NCI-H128 (cell line): ENCODE data around the gene CHCHD1.
"Not testable (repeated sequence)": the region's sequence is repeated elsewhere in the genome, so short reads cannot be mapped to it uniquely, and the experiment has no call there.

Experiments
- DNase-seq: peaks from one replicate; lab custom pipeline; 2025; ENCODE audit not compliant: unreplicated experiment; lab: John Stamatoyannopoulos, UW

Gene CHCHD1

DNA sequence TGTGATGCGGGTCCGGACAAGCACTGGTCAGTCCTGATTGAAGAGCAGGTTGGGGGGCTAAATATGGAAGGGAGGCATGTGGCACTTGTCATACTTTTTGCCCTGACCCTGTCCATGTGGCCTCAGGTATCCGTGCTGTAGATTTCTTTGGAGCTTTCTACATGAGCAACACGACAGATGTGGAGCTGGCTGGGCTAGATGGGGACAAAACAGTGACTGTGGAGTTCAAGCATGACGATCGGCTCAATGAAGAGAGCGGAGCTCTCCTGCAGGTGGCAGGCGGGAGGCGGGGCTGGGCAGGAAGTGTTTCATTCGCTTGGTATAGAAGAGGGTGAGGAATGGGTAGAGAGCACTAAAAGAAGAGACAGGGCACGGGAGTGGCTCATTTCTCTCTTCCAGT lies 13.0 kb upstream of the CHCHD1 start:
- no peak for DNase-seq

DNA sequence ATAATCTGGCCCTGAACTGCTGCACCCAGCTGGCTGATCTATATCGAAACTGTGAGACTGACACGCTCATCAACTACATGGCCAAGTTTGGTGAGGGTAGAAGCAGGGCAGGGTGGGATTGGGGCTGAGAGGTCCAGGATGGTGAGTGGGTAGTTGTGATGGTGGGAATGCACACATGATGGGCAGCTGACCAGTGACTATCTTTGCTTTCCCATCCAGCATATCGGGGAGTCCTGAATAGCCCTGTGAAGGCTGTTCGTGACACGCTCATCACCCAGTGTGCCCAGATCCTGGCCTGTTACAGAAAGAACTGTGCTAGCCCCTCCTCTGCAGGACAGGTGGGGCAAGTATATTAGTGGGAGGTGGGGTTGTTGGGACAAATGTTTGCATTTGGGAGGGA lies 12.5 kb upstream of the CHCHD1 start:
- DNase-seq, result no peak

DNA sequence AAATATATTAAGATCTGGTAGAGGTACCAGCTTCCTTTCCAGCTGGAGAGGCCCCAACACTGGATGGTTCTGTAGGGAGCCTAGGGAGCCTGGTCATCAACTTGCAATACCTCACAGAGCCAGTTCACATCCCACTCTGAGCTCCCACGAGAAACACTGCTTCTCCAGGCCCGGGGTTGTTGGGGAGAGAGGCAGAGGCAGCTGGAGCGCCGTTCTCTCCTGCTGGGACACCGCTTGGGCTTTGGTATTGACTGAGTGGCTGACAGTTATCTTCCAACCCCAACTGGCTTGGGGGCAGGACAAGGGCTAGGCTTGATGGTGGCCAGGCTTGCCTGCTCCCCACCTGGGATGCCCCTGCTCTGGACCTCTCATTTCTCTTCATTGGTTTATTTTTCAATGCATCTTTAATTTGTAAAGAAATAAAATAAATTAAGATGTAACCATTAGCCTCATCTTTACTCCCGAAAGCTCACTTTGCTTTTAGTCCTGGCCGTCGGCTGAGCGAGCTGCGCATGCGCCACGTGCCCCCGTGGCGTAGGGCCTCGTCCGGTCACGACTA lies 10.0 kb upstream of the CHCHD1 start:
- DNase-seq, result peak; percentile 21

DNA sequence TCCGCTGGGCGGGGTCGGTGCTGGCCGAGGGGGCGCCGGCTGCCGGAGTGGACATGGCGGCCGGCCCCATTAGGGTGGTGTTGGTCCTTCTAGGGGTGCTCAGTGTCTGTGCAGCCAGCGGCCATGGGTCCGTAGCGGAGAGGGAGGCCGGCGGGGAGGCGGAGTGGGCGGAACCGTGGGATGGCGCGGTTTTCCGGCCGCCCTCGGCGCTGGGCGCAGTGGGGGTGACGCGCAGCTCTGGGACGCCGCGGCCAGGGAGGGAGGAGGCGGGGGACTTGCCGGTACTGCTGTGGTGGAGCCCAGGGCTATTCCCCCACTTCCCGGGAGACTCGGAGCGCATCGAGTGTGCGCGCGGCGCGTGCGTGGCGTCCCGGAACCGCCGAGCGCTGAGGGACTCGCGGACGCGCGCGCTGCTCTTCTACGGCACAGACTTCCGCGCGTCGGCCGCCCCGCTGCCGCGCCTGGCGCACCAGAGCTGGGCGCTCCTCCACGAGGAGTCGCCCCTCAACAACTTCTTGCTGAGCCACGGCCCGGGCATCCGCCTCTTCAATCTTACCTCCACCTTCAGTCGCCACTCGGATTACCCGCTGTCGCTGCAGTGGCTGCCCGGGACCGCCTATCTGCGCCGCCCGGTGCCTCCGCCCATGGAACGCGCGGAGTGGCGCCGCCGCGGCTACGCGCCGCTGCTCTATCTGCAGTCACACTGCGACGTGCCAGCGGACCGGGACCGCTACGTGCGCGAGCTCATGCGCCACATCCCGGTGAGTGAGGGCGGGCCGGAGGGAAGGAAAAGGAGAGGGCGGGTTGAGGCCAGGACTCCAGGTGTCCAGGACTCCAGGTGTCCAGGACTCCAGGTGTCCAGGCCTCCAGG lies 9.3 kb upstream of the CHCHD1 start:
- DNase-seq, result peak; percentile 27

DNA sequence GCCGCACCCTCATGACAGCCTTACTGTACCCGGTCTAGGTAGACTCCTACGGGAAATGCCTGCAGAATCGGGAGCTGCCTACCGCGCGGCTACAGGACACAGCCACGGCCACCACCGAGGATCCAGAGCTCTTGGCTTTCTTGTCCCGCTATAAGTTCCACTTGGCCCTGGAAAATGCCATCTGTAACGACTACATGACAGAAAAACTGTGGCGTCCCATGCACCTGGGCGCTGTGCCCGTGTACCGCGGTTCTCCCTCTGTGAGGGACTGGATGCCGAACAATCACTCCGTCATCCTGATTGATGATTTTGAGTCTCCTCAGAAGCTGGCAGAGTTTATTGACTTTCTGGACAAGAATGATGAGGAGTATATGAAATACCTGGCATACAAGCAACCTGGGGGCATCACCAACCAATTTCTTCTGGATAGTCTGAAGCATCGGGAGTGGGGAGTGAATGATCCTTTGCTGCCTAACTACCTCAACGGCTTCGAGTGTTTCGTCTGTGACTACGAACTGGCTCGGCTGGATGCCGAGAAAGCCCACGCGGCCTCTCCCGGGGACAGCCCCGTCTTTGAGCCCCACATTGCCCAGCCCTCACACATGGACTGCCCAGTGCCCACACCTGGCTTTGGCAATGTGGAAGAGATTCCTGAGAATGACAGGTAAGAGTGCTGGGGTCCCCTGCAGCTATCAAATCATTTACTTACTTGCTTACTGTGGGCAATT lies 8.5 kb upstream of the CHCHD1 start:
- DNase-seq, result peak; percentile 5

DNA sequence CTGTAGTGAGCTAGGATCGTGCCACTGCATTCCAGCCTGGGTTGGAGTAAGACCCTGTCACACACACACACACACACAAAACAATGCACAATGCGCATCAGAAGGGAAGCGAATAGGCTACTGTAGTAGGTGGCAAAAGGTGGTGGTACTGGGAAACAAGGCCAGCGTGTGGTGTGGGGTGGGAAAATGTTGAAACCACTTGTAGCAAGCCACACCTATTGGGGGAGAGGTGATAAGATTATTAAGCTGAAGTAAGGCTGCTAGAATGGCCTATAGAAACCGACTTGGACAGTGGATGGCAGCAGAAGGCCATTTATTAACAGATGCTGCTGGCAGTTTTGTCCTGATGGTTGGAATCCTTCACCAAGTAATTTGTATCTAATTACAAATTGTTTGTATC lies 7.2 kb upstream of the CHCHD1 start:
- DNase-seq, result no peak

DNA sequence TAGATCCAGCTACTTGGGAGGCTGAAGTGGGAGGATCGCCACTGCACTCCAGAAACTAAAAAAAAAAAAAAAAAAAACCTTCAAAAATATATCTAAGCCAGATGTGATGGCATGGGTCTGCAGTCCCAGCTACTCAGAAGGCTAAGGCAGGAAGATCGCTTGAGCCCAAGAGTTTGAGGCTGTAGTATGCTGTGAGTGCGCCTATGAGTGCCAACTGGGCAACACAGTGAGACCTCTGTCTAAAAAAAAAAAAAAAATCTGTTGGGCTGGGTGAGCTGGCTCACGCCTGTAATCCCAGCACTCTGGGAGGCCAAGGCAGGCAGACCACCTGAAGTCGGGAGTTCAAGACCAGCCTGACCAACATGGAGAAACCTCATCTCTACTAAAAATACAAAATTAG lies 2.8 kb upstream of the CHCHD1 start:
- DNase-seq, result no peak

DNA sequence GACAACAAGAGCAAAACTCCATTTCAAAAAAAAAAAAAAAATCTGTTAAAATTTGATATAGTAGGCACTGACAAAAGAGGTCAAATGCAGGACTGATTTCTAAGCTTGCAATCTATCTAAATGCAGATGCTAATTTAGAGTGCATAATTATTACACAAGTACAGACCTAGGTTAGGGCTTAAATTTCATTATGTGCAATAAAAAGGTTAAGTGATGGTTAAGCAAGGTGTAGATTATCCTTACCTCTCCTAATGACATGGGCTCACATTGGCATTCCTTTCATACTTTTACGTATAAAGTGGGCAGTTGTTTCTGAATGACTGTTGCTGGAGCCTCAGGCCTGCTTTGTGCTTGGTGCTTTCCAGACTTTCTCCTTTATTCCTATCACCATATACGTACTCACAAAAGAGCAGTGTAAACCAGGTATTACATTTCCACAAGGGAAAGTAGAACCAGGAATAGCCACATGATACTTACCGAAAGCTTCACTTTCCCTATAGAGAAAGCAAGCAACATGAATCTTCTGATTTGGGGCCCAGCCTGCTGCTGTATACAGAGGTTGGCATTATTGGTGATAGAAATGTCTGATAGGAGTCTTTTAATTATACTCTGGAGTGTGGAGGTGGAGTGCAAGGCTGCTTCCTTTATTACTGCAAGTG lies 2.2 kb upstream of the CHCHD1 start:
- no peak for DNase-seq

DNA sequence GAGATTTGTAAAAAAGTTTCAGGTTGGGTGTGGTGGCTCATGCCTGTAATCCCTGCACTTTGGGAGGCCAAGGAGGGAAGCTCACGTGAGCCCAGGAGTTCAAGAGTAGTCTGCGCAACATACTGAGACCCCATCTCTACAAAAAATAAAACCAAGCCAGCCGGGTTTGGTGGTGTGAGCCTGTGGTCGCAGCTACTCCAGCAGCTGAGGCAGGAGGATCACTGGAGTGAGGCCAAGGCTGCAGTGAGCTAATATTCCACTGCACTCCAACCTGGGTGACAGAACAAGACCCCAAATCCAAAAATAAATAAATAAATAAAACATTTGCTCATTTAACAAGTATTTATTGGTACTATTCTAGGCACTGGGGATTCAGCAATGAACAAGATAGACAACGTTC lies 1.5 kb upstream of the CHCHD1 start:
- DNase-seq, result no peak

DNA sequence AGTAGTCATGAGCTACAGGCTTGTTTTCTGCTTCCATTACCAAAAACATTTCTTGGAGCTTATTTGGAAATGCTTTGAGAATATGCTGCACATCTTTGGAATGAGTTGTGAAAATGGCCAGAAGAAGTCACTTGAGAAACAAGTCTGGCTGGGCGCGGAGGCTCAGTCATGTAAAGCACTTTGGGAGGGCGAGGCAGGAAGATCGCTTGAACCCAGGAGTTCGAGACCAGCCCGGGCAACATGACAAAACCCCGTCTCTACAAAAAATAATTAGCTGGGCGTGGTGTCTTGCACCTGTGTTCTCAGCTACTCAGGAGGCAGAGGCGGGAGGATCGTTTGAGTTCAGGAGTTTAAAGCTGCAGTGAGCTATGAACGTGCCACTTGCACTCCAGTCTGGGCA lies 882 bp upstream of the CHCHD1 start:
- DNase-seq, result no peak

DNA sequence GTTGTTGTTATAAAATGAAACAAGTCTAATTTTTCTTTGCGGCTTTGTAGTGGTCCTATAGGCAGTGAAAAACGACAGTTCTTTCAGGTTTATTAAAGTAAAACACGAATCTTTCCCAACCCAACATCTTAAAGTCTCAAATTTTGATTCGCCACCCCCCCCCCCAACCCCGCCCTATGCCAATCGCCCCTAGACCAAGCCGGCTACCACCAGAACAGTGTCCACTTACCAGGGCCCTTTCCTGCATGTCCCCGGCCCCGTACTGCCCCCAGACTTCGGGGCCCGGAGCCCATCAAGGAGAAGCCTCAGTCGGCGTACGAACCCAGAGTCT lies 335 bp upstream of the CHCHD1 start:
- no peak for DNase-seq

DNA sequence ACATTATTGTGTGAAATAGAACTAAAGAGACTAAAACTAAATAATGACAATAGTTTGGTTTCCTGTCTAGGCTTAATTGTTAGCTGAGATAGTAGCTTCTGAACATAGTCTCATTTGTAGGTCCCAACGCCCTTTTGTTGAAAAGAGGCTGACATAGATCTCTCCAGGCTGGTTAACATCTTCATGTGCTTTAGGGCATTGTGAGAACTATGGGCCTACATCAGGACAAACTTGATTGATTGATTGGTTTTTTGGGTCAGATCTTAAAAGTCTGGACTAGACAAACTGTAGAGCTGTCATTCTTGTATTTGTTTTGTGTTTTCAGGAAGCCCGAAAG lies 869 bp downstream of the CHCHD1 start:
- DNase-seq, result no peak

DNA sequence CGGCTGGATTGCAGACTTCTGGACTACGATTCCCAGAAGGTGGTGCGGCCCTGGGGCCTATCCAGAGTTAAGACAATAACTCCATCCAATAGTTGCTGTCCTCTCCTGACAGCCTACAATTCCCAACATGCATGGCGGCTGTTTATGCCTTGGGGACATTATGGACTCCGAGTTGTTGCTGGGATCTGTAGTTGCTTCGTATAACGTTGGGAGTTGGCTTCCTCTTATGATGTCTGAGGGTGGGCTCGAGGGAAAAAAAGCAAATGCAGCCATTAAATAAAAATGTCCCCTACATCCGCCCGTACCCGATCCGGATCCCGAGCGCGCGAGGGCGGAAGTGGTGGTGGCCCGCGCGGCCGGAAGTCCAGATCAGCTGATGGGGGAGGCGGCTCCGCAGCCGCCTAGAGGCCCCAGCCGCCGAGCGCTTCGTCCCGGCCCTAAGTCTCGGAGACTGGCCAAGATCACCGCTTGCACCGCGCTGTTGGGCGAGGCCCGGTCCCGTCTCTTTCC lies 3.4 kb downstream of the CHCHD1 start, which contains the start of gene ZSWIM8:
TSS of gene ZSWIM8 (plus strand) at position 396 of the 510 bp plus-strand sequence. CDS start 273 bp downstream, outside the sequence.
- peak; percentile 66 for DNase-seq

DNA sequence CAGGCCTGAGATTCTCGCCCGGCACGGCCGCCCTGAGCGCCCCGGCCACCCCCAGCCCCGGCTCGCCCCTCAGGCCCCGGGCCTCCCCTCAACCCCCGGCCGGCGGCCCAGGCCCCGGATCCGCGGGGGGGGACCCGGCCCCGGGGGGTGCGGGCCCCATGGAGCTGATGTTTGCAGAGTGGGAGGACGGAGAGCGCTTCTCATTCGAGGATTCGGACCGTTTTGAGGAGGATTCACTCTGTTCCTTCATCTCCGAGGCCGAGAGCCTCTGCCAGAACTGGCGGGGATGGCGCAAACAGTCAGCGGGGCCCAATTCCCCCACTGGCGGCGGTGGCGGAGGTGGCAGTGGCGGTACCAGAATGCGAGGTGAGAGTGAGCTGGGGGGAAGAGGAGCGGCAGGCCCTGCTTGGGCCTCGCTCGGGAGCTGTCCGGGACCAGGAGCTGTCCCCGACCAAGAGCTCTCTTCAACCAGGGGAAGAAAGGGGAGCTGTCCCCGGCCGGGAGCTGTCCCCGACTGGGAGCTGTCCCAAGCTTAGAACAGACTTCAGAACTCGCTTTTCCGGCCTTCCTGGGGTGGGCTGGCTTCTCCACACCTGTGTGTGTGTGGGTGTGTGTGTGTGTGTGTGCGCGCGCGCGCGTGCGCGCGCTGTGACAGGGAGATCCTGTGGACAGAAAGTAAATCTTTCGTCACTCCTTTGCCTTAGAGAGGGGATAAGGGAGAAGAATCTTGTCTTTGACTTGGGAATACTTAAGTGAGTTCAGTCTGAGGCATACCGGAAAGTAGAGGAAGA lies 4.1 kb downstream of the CHCHD1 start:
- no peak for DNase-seq

DNA sequence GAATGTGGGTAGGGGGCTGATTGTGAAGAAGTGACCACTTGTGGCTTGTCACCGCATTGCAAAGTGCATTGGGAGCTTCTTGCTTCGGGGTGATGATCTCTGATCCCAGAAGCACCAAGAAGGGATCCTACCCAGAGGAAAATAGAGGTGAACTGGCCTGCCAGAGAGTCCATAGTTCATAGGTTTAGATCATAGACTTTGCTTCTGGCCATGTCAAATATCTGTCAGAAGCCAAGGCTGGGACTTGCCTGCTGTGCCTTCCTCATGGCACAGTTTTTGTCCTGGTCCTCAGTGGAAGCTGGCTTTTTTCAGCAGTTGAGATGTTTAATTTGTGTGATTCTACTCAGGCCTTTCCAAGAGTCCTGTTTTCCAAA lies 4.7 kb downstream of the CHCHD1 start:
- DNase-seq, result no peak

DNA sequence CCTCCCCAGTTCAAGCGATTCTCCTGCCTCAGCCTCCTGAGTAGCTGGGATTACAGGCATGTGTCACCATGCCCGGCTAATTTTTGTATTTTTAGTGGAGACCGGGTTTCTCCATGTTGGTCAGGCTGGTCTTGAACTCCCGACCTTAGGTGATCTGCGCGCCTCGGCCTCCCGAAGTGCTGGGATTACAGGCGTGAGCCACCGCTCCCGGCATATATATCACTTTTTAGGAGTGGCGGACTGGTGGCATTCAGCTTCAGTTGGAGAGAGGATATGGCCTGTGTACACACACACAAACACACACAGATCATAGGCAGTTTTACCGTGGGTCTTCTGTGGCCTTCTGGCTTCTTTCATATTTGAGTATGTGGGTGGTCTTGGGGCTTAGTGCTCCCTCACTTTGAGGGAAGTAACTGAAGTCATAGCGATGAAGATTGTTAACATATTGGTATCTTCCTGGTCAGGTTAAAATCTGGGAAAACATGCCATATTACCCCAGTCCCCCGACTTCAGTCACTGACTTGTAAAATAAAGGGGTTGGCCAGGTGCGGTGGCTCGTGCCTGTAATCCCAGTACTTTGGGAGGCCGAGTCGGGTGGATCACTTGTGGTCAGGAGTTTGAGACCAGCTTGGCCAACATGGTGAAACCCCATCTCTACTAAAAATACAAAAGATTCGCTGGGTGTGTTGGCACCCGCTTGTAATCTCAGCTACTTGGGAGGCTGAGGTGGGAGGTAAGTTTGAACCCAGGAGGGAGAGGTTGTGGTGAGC lies 5.4 kb downstream of the CHCHD1 start:
- DNase-seq, result not testable (repeated sequence)

DNA sequence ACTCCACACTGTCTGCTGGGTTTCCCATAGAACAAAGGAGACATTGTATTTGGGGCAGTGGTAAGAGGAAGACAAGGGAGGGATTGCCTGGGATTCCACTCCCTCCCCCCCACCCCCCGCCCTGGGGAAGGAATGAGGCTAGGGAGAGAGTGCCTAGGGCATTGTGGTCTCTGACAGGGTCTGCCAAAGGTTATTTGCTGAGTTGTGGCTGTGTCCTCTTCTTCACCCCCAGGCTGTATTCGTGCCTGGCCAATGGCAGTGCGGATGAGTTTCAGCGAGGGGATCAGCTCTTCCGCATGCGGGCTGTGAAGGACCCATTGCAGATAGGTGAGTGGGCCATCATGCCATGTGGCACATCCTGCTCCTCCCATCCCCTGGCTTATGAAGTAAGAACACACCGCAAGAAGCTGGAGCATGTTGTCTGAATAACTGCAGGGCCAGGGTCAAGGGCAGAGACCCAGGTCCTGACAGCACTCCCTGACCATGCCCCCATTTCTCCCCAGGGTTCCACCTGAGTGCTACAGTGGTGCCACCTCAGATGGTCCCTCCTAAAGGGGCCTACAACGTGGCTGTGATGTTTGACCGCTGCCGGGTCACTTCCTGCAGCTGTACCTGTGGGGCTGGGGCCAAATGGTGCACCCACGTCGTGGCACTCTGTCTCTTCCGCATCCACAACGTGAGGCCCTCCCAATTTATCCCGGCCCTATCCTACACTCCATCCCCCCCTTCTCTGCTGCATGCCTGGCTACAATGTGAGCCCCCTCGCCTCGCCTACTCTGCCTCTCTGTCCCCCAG lies 7.2 kb downstream of the CHCHD1 start:
- DNase-seq, result no peak

DNA sequence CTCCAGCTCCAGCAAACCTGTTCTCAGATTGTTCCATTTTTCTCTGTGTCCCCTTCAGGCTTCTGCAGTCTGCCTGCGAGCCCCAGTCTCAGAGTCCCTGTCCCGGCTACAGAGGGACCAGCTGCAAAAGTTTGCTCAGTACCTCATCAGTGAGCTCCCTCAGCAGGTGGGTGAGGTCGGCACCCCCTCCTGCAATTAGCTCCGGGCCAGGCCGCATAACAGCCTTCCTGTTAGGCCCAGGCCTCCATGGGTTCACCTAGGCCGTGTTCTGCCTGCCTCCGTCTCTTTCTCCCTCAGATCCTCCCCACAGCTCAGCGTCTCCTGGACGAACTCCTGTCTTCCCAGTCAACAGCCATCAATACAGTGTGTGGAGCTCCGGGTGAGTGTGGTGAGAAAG lies 7.8 kb downstream of the CHCHD1 start:
- DNase-seq, result no peak

DNA sequence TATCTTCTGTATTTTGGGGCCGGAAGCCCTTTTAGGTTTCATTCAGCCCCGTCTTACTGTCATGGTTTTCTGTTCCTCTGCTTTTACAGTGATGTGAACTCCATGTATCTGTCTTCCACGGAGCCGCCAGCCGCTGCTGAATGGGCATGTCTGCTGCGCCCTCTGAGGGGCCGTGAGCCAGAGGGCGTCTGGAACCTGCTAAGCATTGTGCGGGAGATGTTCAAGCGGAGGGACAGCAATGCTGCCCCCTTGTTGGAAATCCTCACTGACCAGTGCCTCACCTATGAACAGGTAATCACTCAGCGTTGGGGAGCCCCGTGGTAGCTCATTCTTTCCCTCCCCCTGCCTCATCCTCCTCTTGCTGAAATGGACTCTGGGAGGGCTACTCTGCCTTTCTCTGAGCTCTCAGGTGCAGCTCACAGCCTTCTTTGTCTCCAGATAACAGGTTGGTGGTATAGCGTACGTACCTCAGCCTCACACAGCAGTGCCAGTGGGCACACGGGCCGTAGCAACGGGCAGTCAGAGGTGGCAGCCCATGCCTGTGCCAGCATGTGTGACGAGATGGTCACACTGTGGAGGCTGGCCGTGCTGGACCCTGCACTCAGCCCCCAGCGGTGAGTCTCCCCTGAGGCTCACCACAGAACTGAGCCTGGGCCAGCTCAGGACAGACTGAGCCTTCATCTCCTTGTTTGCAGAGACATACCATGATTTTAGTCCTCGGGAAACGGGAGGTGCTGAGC lies 9.2 kb downstream of the CHCHD1 start:
- no peak for DNase-seq
